Inflammatory macrophage treated with lipopolysaccharide for 1 hour (primary cell): ENCODE results near the gene PLA2G3.
A peak's percentile ranks its signal among the peaks of the same experiment; 100 is the strongest.
"Not testable (repeated sequence)": the region's sequence is repeated elsewhere in the genome, so short reads cannot be mapped to it uniquely, and the experiment has no call there.

Source experiments
- DNase-seq, 2 donors: peaks; one replicate each; pipeline ENCODE4 v3.0.0-alpha.2; 2020 to 2022

Gene PLA2G3

GRCh38 chr22:31122532-31123291 is 17.6 kb downstream of the PLA2G3 start, which contains the start of gene INPP5J:
TSS of gene INPP5J (plus strand) at chr22:31122966. CDS start at chr22:31123015, 49 bp downstream.
- no peak for DNase-seq

- DNase-seq, result no peak
These were observed 18.1 kb downstream of the PLA2G3 start for GRCh38 chr22:31122196-31122531.

- DNase-seq, result no peak
These were observed 18.9 kb downstream of the PLA2G3 start for GRCh38 chr22:31121403-31121802.

GRCh38 chr22:31120642-31121041 is 19.7 kb downstream of the PLA2G3 start:
- DNase-seq, result no peak

- DNase-seq, result no peak
These were observed 20.1 kb downstream of the PLA2G3 start for GRCh38 chr22:31120230-31120629.

GRCh38 chr22:31119026-31119717 is 21.1 kb downstream of the PLA2G3 start:
- DNase-seq, result no peak

GRCh38 chr22:31118046-31118820 is 22.1 kb downstream of the PLA2G3 start:
- DNase-seq, result no peak

GRCh38 chr22:31112547-31113091 is 27.7 kb downstream of the PLA2G3 start:
- DNase-seq, result not testable (repeated sequence)

GRCh38 chr22:31107894-31108218 is 32.5 kb downstream of the PLA2G3 start:
- no peak for DNase-seq

GRCh38 chr22:31107178-31107893 is 33.0 kb downstream of the PLA2G3 start, which contains the start of gene SELENOM:
TSS of gene SELENOM (minus strand) at chr22:31107568. CDS start at chr22:31107505, 63 bp downstream.
- DNase-seq, result peak; percentile 94 to 95

- DNase-seq, result no peak
These were observed 33.6 kb downstream of the PLA2G3 start for GRCh38 chr22:31106731-31107177.

GRCh38 chr22:31106001-31106571 is 34.2 kb downstream of the PLA2G3 start:
- DNase-seq, result no peak

GRCh38 chr22:31105282-31105929 is 34.9 kb downstream of the PLA2G3 start:
- DNase-seq, result no peak

GRCh38 chr22:31104869-31105268 is 35.4 kb downstream of the PLA2G3 start:
- DNase-seq, result no peak

GRCh38 chr22:31103899-31104694 is 36.2 kb downstream of the PLA2G3 start:
- no peak for DNase-seq

GRCh38 chr22:31103111-31103510 is 37.2 kb downstream of the PLA2G3 start:
- no peak for DNase-seq

GRCh38 chr22:31102441-31103081 is 37.7 kb downstream of the PLA2G3 start:
- no peak for DNase-seq

GRCh38 chr22:31100762-31101525 is 39.4 kb downstream of the PLA2G3 start:
- DNase-seq, result no peak
